ENCODE measurements around the gene ZNF98.

ZNF98 gene

GRCh38 chr19:22422211-22422610 is at the start of gene ZNF98:
Gene ZNF98, minus strand, starts transcription at chr19:22422346. Its CDS starts 122 bp downstream, at chr19:22422224.
- no peak for DNase-seq

- no peak for DNase-seq
Observed at GRCh38 chr19:22446605-22447004, 24.5 kb upstream of the ZNF98 start.

- no peak for DNase-seq
Observed at GRCh38 chr19:22438011-22438410, 15.9 kb upstream of the ZNF98 start.

GRCh38 chr19:22427960-22428913 is 6.1 kb upstream of the ZNF98 start:
- no peak for DNase-seq

- DNase-seq = no peak
Observed at GRCh38 chr19:22427547-22427946, 5.4 kb upstream of the ZNF98 start.

- DNase-seq = no peak
Observed at GRCh38 chr19:22426901-22427300, 4.8 kb upstream of the ZNF98 start.

- DNase-seq = no peak
Observed at GRCh38 chr19:22421797-22422196, 349 bp downstream of the ZNF98 start.

- no peak for DNase-seq
Observed at GRCh38 chr19:22354665-22355064, 67.5 kb downstream of the ZNF98 start.
